Measurements from ENCODE around the gene NFATC2.

NFATC2 gene

GRCh38 chr20:51412951-51413481, 129.5 kb downstream of the NFATC2 start:
- DNase-seq (ENCODE audit: low spot score) = peak; percentile 60

GRCh38 chr20:51412333-51412871, 130.1 kb downstream of the NFATC2 start:
- peak; percentile 68 for DNase-seq (ENCODE audit: low spot score)

- DNase-seq (ENCODE audit: low spot score) = no peak
These were observed 130.6 kb downstream of the NFATC2 start for GRCh38 chr20:51411870-51412269.

- no peak for DNase-seq (ENCODE audit: low spot score)
These were observed 131.8 kb downstream of the NFATC2 start for GRCh38 chr20:51410586-51411325.

GRCh38 chr20:51409192-51409880, 133.2 kb downstream of the NFATC2 start:
- DNase-seq (ENCODE audit: low spot score) = no peak

- DNase-seq (ENCODE audit: low spot score) = no peak
These were observed 138.0 kb downstream of the NFATC2 start for GRCh38 chr20:51404297-51405060.

GRCh38 chr20:51403466-51404220, 138.9 kb downstream of the NFATC2 start:
- DNase-seq (ENCODE audit: low spot score) = no peak

- DNase-seq (ENCODE audit: low spot score) = no peak
These were observed 140.3 kb downstream of the NFATC2 start for GRCh38 chr20:51402201-51402600.

- no peak for DNase-seq (ENCODE audit: low spot score)
These were observed 141.0 kb downstream of the NFATC2 start for GRCh38 chr20:51401496-51401895.

- DNase-seq (ENCODE audit: low spot score) = no peak
These were observed 142.2 kb downstream of the NFATC2 start for GRCh38 chr20:51400051-51400926.

- DNase-seq (ENCODE audit: low spot score) = no peak
These were observed 143.3 kb downstream of the NFATC2 start for GRCh38 chr20:51399006-51399890.

- DNase-seq (ENCODE audit: low spot score) = no peak
These were observed 144.0 kb downstream of the NFATC2 start for GRCh38 chr20:51398552-51398951.

- no peak for DNase-seq (ENCODE audit: low spot score)
These were observed 144.4 kb downstream of the NFATC2 start for GRCh38 chr20:51398083-51398482.

GRCh38 chr20:51397137-51397536, 145.4 kb downstream of the NFATC2 start:
- no peak for DNase-seq (ENCODE audit: low spot score)

- DNase-seq (ENCODE audit: low spot score) = no peak
These were observed 146.1 kb downstream of the NFATC2 start for GRCh38 chr20:51396365-51396909.

- no peak for DNase-seq (ENCODE audit: low spot score)
These were observed 147.8 kb downstream of the NFATC2 start for GRCh38 chr20:51394706-51395105.

- no peak for DNase-seq (ENCODE audit: low spot score)
These were observed 148.9 kb downstream of the NFATC2 start for GRCh38 chr20:51393571-51393970.

GRCh38 chr20:51392614-51393186, 149.8 kb downstream of the NFATC2 start:
- no peak for DNase-seq (ENCODE audit: low spot score)

GRCh38 chr20:51391926-51392325, 150.6 kb downstream of the NFATC2 start:
- DNase-seq (ENCODE audit: low spot score) = no peak

Data from GM03348 (cell line).